K562 (cell line): Measurements from ENCODE around the gene INSL3. TPM values are rescaled to one million over a fixed set of nuclear protein-coding genes. Genes with fewer than 3 reads are reported as not detected.
A peak's percentile ranks its signal among the peaks of the same experiment; 100 is the strongest.

Experiments
- ATF3 ChIP-seq, 2 experiments: fragments of 450-650 bp in 1 of 2; sonication (generic) in 1 of 2; formaldehyde crosslinking in 1 of 2; IDR thresholded peaks in 1 of 2; conservative IDR thresholded peaks in 1 of 2; 2 replicates each; pipeline versions ENCODE4 v1.6.1 to v1.8.1; 2016 to 2023; ENCODE audit warnings: mild to moderate bottlenecking in 2 of 2, moderate library complexity in 2 of 2, inconsistent platforms in 1 of 2, missing genetic modification reagents in 1 of 2
- BRF1 ChIP-seq: IDR thresholded peaks from 3 replicates; pipeline ENCODE4 v1.6.1; 2011; ENCODE audit warnings: borderline replicate concordance, mild to moderate bottlenecking; ENCODE audit not compliant: insufficient read length; ENCODE audit errors: extremely low read depth
- ETS1 ChIP-seq: conservative IDR thresholded peaks from 2 replicates; pipeline ENCODE4 v1.6.1; 2011; ENCODE audit warnings: low read depth, mild to moderate bottlenecking, low read length; ENCODE audit not compliant: control insufficient read depth
- MIER1 ChIP-seq: fragments of 450-650 bp; IDR thresholded peaks from 2 replicates; pipeline ENCODE4 v1.6.1; 2016; ENCODE audit warnings: antibody characterized with exemption, mild to moderate bottlenecking, low read depth
- MYC ChIP-seq, 2 experiments: fragments of 250-450 bp in 1 of 2; sonication (Bioruptor Pico) in 1 of 2; IDR thresholded peaks; 2 replicates each; pipeline versions ENCODE4 v1.5.1 to v1.6.1; 2012 to 2021; ENCODE audit warnings: low read depth in 2 of 2, borderline replicate concordance in 1 of 2, improper control_type of control experiment in 1 of 2, low read length in 1 of 2, mild to moderate bottlenecking in 1 of 2, moderate library complexity in 1 of 2
- POLR2AphosphoS2 ChIP-seq: IDR thresholded peaks from 2 replicates; pipeline ENCODE4 v1.6.1; 2012; ENCODE audit warnings: low read length, improper control_type of control experiment
- POLR2B ChIP-seq: fragments of 450-650 bp; IDR thresholded peaks from 2 replicates; pipeline ENCODE4 v1.6.1; 2018; ENCODE audit warnings: low read depth; ENCODE audit not compliant: partially characterized antibody
- POLR3A ChIP-seq: IDR thresholded peaks from 2 replicates; pipeline ENCODE4 v1.6.1; 2011; ENCODE audit warnings: borderline replicate concordance, mild to moderate bottlenecking, moderate library complexity; ENCODE audit not compliant: insufficient read length, insufficient read depth; ENCODE audit errors: extremely low read depth
- RFX5 ChIP-seq: IDR thresholded peaks from 2 replicates; pipeline ENCODE4 v1.6.1; 2011; ENCODE audit warnings: low read depth, mild to moderate bottlenecking, improper control_type of control experiment, low read length
- RNF2 ChIP-seq: sonication (generic); IDR thresholded peaks from 2 replicates; pipeline ENCODE4 v1.6.1; 2016
- SMARCA4 ChIP-seq: fragments of 450-650 bp; IDR thresholded peaks from 2 replicates; pipeline ENCODE4 v1.6.1; 2016
- SPI1 ChIP-seq: IDR thresholded peaks from 2 replicates; pipeline ENCODE4 v1.6.1; 2011; ENCODE audit warnings: low read depth, low read length, control low read depth, borderline replicate concordance
- UBTF ChIP-seq, 2 experiments: IDR thresholded peaks; 2 replicates each; pipeline ENCODE4 v1.6.1; 2012; ENCODE audit warnings: improper control_type of control experiment in 2 of 2, low read depth in 2 of 2, low read length in 2 of 2, borderline replicate concordance in 1 of 2
- ZNF551 ChIP-seq: fragments of 250-450 bp; sonication (Bioruptor Pico); IDR thresholded peaks from 2 replicates; pipeline ENCODE4 v1.5.0; 2021; ENCODE audit warnings: mild to moderate bottlenecking, moderate library complexity
- polyA plus RNA-seq, 8 experiments: library from polyadenylated mRNA; depleted of rRNA in 4 of 8; stranded (reverse) in 5 of 8; unstranded in 3 of 8; fragments of >200 nt; fragmentation: Nextera tagmentation in 2 of 8; fragmentation: Illumina TruSeq in 1 of 8; extraction: Ambion mirVana in 2 of 8; extraction: Trizol in 1 of 8; gene quantifications; 2 replicates each; pipeline versions ENCODE4 v1.2.1 to v1.2.3, GENCODE V29; 2011 to 2014; ENCODE audit warnings: inconsistent platforms in 1 of 8, missing spikeins in 1 of 8
- total RNA-seq, 7 experiments: library from RNA; depleted of rRNA in 6 of 7; stranded (reverse); fragments of >200 nt in 6 of 7; fragmentation: Illumina TruSeq in 2 of 7; extraction: Trizol in 2 of 7; gene quantifications; 2 replicates each; pipeline versions ENCODE4 v1.2.1 to v1.2.3, GENCODE V29; 2011 to 2021; ENCODE audit warnings: low replicate concordance in 1 of 7
- TF ChIP-seq, protein P1 (sequence below): sonication (generic); formaldehyde crosslinking; IDR thresholded peaks from 2 replicates; pipeline ENCODE4 v1.8.0; 2023; ENCODE audit warnings: mild to moderate bottlenecking, missing genetic modification reagents
- TF ChIP-seq, protein P2 (sequence below): fragments of 450-650 bp; IDR thresholded peaks from 2 replicates; pipeline ENCODE4 v1.6.1; 2016; ENCODE audit warnings: antibody characterized with exemption
- TF ChIP-seq, protein P3 (sequence below): fragments of 250-450 bp; sonication (Bioruptor Pico); IDR thresholded peaks from 2 replicates; pipeline ENCODE4 v1.6.1; 2021; ENCODE audit warnings: mild to moderate bottlenecking

Gene INSL3
- total and polyA plus RNA-seq, 9 of the 15 experiments (the other 6 are each of a cell fraction or from before 2014, with no cell fraction given): not detected

- TF ChIP-seq, protein P1, sequence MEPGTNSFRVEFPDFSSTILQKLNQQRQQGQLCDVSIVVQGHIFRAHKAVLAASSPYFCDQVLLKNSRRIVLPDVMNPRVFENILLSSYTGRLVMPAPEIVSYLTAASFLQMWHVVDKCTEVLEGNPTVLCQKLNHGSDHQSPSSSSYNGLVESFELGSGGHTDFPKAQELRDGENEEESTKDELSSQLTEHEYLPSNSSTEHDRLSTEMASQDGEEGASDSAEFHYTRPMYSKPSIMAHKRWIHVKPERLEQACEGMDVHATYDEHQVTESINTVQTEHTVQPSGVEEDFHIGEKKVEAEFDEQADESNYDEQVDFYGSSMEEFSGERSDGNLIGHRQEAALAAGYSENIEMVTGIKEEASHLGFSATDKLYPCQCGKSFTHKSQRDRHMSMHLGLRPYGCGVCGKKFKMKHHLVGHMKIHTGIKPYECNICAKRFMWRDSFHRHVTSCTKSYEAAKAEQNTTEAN (CRISPR knock-in tag): 0 out of 2 replicates have a peak, but pooled peaks have one; percentile 22
- TF ChIP-seq SMARCA4 (0 out of 2 replicates have a peak, but pooled peaks have one; percentile 12), SPI1 (no peak), ZNF551 (CRISPR knock-in tag) (no peak), ATF3 (IDR thresholded peaks at IDR 0.05) (no peak), ATF3 (CRISPR knock-in tag; conservative IDR thresholded peaks at IDR 0.05) (no peak), POLR3A (no peak), RNF2 (no peak), POLR2AphosphoS2 (peak; percentile 95), MIER1 (no peak), BRF1 (no peak), RFX5 (no peak), POLR2B (peak; percentile 28), MYC (IDR thresholded peaks at IDR 0.05; ENCODE audit: low read depth, low read length) (peak; percentile 71; the same call in 1 of the 2 replicates), MYC (CRISPR knock-in tag; IDR thresholded peaks at IDR 0.05; ENCODE audit: borderline replicate concordance, low read depth) (no peak), ETS1 (0 out of 2 replicates have a peak, but pooled peaks have one; percentile 13), UBTF (IDR thresholded peaks at IDR 0.05; ENCODE audit: borderline replicate concordance in 1 of 2, low read depth in 2 of 2, low read length in 2 of 2) (no peak)
- TF ChIP-seq, protein P2, sequence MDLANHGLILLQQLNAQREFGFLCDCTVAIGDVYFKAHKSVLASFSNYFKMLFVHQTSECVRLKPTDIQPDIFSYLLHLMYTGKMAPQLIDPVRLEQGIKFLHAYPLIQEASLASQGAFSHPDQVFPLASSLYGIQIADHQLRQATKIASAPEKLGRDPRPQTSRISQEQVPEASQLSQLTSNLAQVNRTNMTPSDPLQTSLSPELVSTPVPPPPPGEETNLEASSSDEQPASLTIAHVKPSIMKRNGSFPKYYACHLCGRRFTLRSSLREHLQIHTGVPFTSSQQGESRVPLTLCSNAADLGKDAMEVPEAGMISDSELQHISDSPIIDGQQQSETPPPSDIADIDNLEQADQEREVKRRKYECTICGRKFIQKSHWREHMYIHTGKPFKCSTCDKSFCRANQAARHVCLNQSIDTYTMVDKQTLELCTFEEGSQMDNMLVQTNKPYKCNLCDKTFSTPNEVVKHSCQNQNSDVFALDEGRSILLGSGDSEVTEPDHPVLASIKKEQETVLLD: 0 out of 2 replicates have a peak, but pooled peaks have one; percentile 33
- TF ChIP-seq, protein P3, sequence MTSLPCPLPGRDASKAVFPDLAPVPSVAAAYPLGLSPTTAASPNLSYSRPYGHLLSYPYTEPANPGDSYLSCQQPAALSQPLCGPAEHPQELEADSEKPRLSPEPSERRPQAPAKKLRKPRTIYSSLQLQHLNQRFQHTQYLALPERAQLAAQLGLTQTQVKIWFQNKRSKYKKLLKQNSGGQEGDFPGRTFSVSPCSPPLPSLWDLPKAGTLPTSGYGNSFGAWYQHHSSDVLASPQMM (CRISPR knock-in tag): no peak
Measured at GRCh38 chr19:17865364-17866311, 44.3 kb upstream of the INSL3 start (continued).
